Measurements from ENCODE around the gene FOXP4. TPM values are rescaled to one million over a fixed set of nuclear protein-coding genes. Genes with fewer than 3 reads are reported as not detected.

The FOXP4 gene
- polyA plus RNA-seq, 2 of the 4 experiments (the other 2 are of a cell fraction): 2.6 to 14.2 TPM

GRCh38 chr6:41559655-41560427 is 13.7 kb downstream of the FOXP4 start (continued):
- no peak for TF ChIP-seq ZFP36 (IDR thresholded peaks at IDR 0.05; ENCODE audit: borderline replicate concordance, partially characterized antibody)
- no peak for TF ChIP-seq PHF8 (IDR thresholded peaks at IDR 0.05; ENCODE audit: borderline replicate concordance, low read depth)
- no peak for TF ChIP-seq GATA3 (IDR thresholded peaks at IDR 0.05; ENCODE audit: borderline replicate concordance)

GRCh38 chr6:41560431-41561192 is 14.4 kb downstream of the FOXP4 start:
- H3K4me1 ChIP-seq: 0 out of 3 replicates have a peak, but pooled peaks cover 4% of the 10 kb centered on the region
- no peak for ATAC-seq
- no peak overlapping the region for H3K27ac ChIP-seq
- H3K4me3 ChIP-seq: no peak overlapping the region
- ChIA-PET POLR2A (no interaction called here), CTCF (interaction anchor here (0.8 kb wide), 1 partner anchor 123 kb away, joined by 3 read pairs; no protein-coding TSS in a partner anchor)
- FAIRE-seq: no peak
- 91% methylated on average over 34 of the region's 53 CpGs for WGBS (ENCODE audit: missing lambda C conversion rate)
- H3K9me3 ChIP-seq: no peaks in the 10 kb centered on the region
- DNase-seq (ENCODE audit: low read depth in 1 of 2, low spot score in 1 of 2): no peak
- no peak overlapping the region for H3K4me2 ChIP-seq
- TF ChIP-seq GATA3 (IDR thresholded peaks at IDR 0.05; ENCODE audit: borderline replicate concordance): no peak
- no peak for TF ChIP-seq CHD2 (IDR thresholded peaks at IDR 0.05; ENCODE audit: low read length, partially characterized antibody)
- TF ChIP-seq, protein P1, sequence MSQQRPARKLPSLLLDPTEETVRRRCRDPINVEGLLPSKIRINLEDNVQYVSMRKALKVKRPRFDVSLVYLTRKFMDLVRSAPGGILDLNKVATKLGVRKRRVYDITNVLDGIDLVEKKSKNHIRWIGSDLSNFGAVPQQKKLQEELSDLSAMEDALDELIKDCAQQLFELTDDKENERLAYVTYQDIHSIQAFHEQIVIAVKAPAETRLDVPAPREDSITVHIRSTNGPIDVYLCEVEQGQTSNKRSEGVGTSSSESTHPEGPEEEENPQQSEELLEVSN (IDR thresholded peaks at IDR 0.05; ENCODE audit: borderline replicate concordance, low read depth): no peak
- no peak for TF ChIP-seq JUNB (IDR thresholded peaks at IDR 0.05)
- TF ChIP-seq TFCP2L1 (CRISPR knock-in tag; IDR thresholded peaks at IDR 0.05): no peak
- TF ChIP-seq RARB (CRISPR knock-in tag; IDR thresholded peaks at IDR 0.05): no peak
- TF ChIP-seq BCL3 (IDR thresholded peaks at IDR 0.05): no peak
- no peak for TF ChIP-seq BHLHE40 (IDR thresholded peaks at IDR 0.05; ENCODE audit: low read depth, low read length)
- TF ChIP-seq ZFP36 (IDR thresholded peaks at IDR 0.05; ENCODE audit: borderline replicate concordance, partially characterized antibody): no peak
- TF ChIP-seq KDM1A (IDR thresholded peaks at IDR 0.05; ENCODE audit: low read depth): no peak
- no peak for TF ChIP-seq HOXA7 (CRISPR knock-in tag; IDR thresholded peaks at IDR 0.05)
- no peak for TF ChIP-seq NPAS2 (CRISPR knock-in tag; IDR thresholded peaks at IDR 0.05; ENCODE audit: borderline replicate concordance)
- no peak for TF ChIP-seq JUN (IDR thresholded peaks at IDR 0.05)
- no peak for TF ChIP-seq FOXS1 (CRISPR knock-in tag; IDR thresholded peaks at IDR 0.05)
- no peak for TF ChIP-seq EP300 (IDR thresholded peaks at IDR 0.05)
- TF ChIP-seq FOSB (CRISPR knock-in tag; IDR thresholded peaks at IDR 0.05): no peak
- TF ChIP-seq ESRRA (IDR thresholded peaks at IDR 0.05; ENCODE audit: borderline replicate concordance, low read length): no peak
- TF ChIP-seq, protein P2, sequence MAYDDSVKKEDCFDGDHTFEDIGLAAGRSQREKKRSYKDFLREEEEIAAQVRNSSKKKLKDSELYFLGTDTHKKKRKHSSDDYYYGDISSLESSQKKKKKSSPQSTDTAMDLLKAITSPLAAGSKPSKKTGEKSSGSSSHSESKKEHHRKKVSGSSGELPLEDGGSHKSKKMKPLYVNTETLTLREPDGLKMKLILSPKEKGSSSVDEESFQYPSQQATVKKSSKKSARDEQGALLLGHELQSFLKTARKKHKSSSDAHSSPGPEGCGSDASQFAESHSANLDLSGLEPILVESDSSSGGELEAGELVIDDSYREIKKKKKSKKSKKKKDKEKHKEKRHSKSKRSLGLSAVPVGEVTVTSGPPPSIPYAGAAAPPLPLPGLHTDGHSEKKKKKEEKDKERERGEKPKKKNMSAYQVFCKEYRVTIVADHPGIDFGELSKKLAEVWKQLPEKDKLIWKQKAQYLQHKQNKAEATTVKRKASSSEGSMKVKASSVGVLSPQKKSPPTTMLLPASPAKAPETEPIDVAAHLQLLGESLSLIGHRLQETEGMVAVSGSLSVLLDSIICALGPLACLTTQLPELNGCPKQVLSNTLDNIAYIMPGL (CRISPR knock-in tag; IDR thresholded peaks at IDR 0.05; ENCODE audit: borderline replicate concordance): no peak
- no peak for TF ChIP-seq SREBF2 (IDR thresholded peaks at IDR 0.05)
- TF ChIP-seq CTCF (IDR thresholded peaks at IDR 0.05): no peak

All from A549 (cell line).